CD14-positive monocyte (primary cell): ENCODE data around the gene NECAB3. TPM values are rescaled to one million over a fixed set of nuclear protein-coding genes. Genes with fewer than 3 reads are reported as not detected.

ENCODE experiments used
- DNase-seq, 3 donors: peaks; one replicate each; pipeline ENCODE4 v3.0.0-alpha.2; 2011 to 2022
- H2AFZ ChIP-seq: 2 replicates; pipeline ENCODE4 v1.6.0; 2012; ENCODE audit warnings: mild to moderate bottlenecking, low read depth, low read length, inconsistent platforms; ENCODE audit not compliant: insufficient read depth, poor library complexity, severe bottlenecking
- H3K27ac ChIP-seq, 2 donors: 1 replicate in 1 of 2; 2 replicates in 1 of 2; pipeline ENCODE4 v1.5.1; 2012 to 2013; ENCODE audit warnings: low read length in 2 of 2, control low read depth in 1 of 2, inconsistent platforms in 1 of 2, low read depth in 1 of 2, mild to moderate bottlenecking in 1 of 2
- H3K27me3 ChIP-seq, 2 donors: one replicate each; pipeline versions ENCODE4 v1.6.0 to v1.6.1; 2011 to 2013; ENCODE audit warnings: low read length in 2 of 2; ENCODE audit not compliant: control insufficient read depth in 2 of 2, insufficient read depth in 2 of 2
- H3K36me3 ChIP-seq, 2 donors: replicated peaks in 1 of 2; 1 replicate in 1 of 2; 2 replicates in 1 of 2; pipeline versions ENCODE4 v1.5.1 to v1.6.1; 2012 to 2013; ENCODE audit warnings: low read length in 2 of 2, control low read depth in 1 of 2, inconsistent platforms in 1 of 2, mild to moderate bottlenecking in 1 of 2; ENCODE audit not compliant: insufficient read depth in 2 of 2, control insufficient read depth in 1 of 2
- H3K4me1 ChIP-seq, 2 donors: 1 replicate in 1 of 2; 2 replicates in 1 of 2; pipeline versions ENCODE4 v1.5.1 to v1.6.1; 2012 to 2013; ENCODE audit warnings: low read length in 2 of 2, control low read depth in 1 of 2, inconsistent platforms in 1 of 2, mild to moderate bottlenecking in 1 of 2, moderate library complexity in 1 of 2; ENCODE audit not compliant: insufficient read depth in 2 of 2, control insufficient read depth in 1 of 2
- H3K4me2 ChIP-seq: replicated peaks from 2 replicates; pipeline ENCODE3; 2012; ENCODE audit warnings: low read length, moderate library complexity, mild to moderate bottlenecking; ENCODE audit not compliant: poor library complexity, severe bottlenecking; ENCODE audit errors: extremely low read depth
- H3K4me3 ChIP-seq, 3 experiments: fragments of 200-600 bp in 1 of 3; sonication (generic) in 1 of 3; replicated peaks in 1 of 3; 1 replicate in 2 of 3; 2 replicates in 1 of 3; pipeline ENCODE4 v1.5.1; 2011 to 2013; ENCODE audit warnings: low read length in 3 of 3, mild to moderate bottlenecking in 3 of 3, control low read depth in 2 of 3, low read depth in 2 of 3, inconsistent platforms in 1 of 3, moderate library complexity in 1 of 3
- H3K79me2 ChIP-seq: 2 replicates; pipeline ENCODE4 v1.6.0; 2012; ENCODE audit warnings: mild to moderate bottlenecking, control low read depth, inconsistent platforms, low read length, moderate library complexity; ENCODE audit not compliant: insufficient read depth
- H3K9ac ChIP-seq: 2 replicates; pipeline ENCODE4 v1.6.0; 2017; ENCODE audit warnings: low read length, mild to moderate bottlenecking; ENCODE audit not compliant: insufficient read depth, poor library complexity, severe bottlenecking
- H3K9me3 ChIP-seq, 2 donors: replicated peaks in 1 of 2; 1 replicate in 1 of 2; 2 replicates in 1 of 2; pipeline versions ENCODE4 v1.5.1 to v1.6.1; 2012 to 2013; ENCODE audit warnings: low read length in 2 of 2, control low read depth in 1 of 2; ENCODE audit not compliant: control insufficient read depth in 1 of 2, insufficient read depth in 1 of 2
- H4K20me1 ChIP-seq: 2 replicates; pipeline ENCODE4 v1.6.0; 2012; ENCODE audit warnings: mild to moderate bottlenecking, low read length, control low read depth, moderate library complexity; ENCODE audit not compliant: insufficient read depth
- H3K27ac Mint-ChIP-seq, 7 donors: one replicate each; pipeline ENCODE4 v1.8.0; 2020; ENCODE audit warnings: mild to moderate bottlenecking in 7 of 7, mixed read lengths in 7 of 7, moderate library complexity in 6 of 7, inconsistent platforms in 2 of 7
- H3K27me3 Mint-ChIP-seq, 3 donors: one replicate each; pipeline ENCODE4 v1.8.0; 2021 to 2022; ENCODE audit warnings: low read depth in 3 of 3, mild to moderate bottlenecking in 3 of 3, mixed read lengths in 3 of 3, moderate library complexity in 3 of 3, inconsistent platforms in 1 of 3
- H3K36me3 Mint-ChIP-seq, 2 donors: one replicate each; pipeline ENCODE4 v1.8.0; 2020; ENCODE audit warnings: mixed read lengths in 2 of 2, inconsistent platforms in 1 of 2, mild to moderate bottlenecking in 1 of 2
- H3K4me1 Mint-ChIP-seq: one replicate; pipeline ENCODE4 v1.8.0; 2020; ENCODE audit warnings: mild to moderate bottlenecking, mixed read lengths
- H3K4me3 Mint-ChIP-seq, 2 donors: one replicate each; pipeline ENCODE4 v1.8.0; 2020; ENCODE audit warnings: mild to moderate bottlenecking in 2 of 2, mixed read lengths in 2 of 2, moderate library complexity in 1 of 2
- H3K9me3 Mint-ChIP-seq, 7 donors: one replicate each; pipeline ENCODE4 v1.8.0; 2020 to 2022; ENCODE audit warnings: mixed read lengths in 7 of 7, mild to moderate bottlenecking in 6 of 7, moderate library complexity in 6 of 7, inconsistent platforms in 2 of 7
- CTCF ChIP-seq: fragments of 200-600 bp; IDR thresholded peaks from one replicate; pipeline ENCODE4 v1.8.0; 2022; ENCODE audit warnings: antibody characterized with exemption, mild to moderate bottlenecking
- WGBS: methylation state at CpG from one replicate; pipeline ENCODE4 v1.1.5; 2013; ENCODE audit warnings: missing lambda C conversion rate; ENCODE audit not compliant: insufficient coverage; 5-methylcytosine and 5-hydroxymethylcytosine counted together
- intact Hi-C, 2 donors: fragments of 100-400 bp; cut with micrococcal nuclease; formaldehyde crosslinking; loops; one replicate each; pipeline versions ENCODE4 v1.15.0 to v1.15.1; 2023
- polyA plus RNA-seq, 3 donors: library from polyadenylated mRNA; depleted of rRNA in 1 of 3; unstranded in 2 of 3; stranded (reverse) in 1 of 3; fragments of 300-500 nt in 2 of 3; fragments of >200 nt in 1 of 3; fragmentation: Illumina TruSeq in 2 of 3; gene quantifications; 1 replicate in 2 of 3; 2 replicates in 1 of 3; pipeline ENCODE4 v1.2.3, GENCODE V29; 2012 to 2021

NECAB3 gene
- polyA plus RNA-seq, 3 donors: 1.3 to 12.8 (median 1.8) TPM

- H3K4me1 Mint-ChIP-seq: no peaks in the 10 kb centered on the region
Observed at GRCh38 chr20:33630507-33630906, 43.7 kb downstream of the NECAB3 start.

GRCh38 chr20:33629979-33630378 lies 44.2 kb downstream of the NECAB3 start:
- Histone ChIP-seq H3K4me1 (no peaks in the 10 kb centered on the region), H3K4me3 (no peak overlapping the region), H3K9ac (no peak overlapping the region), H4K20me1 (no peaks in the 10 kb centered on the region), H3K4me2 (no peak overlapping the region), H2AFZ (no peak overlapping the region), H3K27me3 (no peaks in the 10 kb centered on the region), H3K27ac (no peak overlapping the region), H3K9me3 (no peaks in the 10 kb centered on the region), H3K79me2 (no peaks in the 10 kb centered on the region), H3K36me3 (peaks cover 49 to 75% of the 10 kb centered on the region in 2 donors)
- Mint-ChIP-seq H3K4me3 (no peak overlapping the region), H3K4me1 (no peaks in the 10 kb centered on the region), H3K27ac (no peak overlapping the region), H3K36me3 (peaks cover 56 to 72% of the 10 kb centered on the region in 2 donors), H3K27me3 (no peaks in the 10 kb centered on the region), H3K9me3 (no peaks in the 10 kb centered on the region)
- 100% methylated on average over 1 of the region's 5 CpGs for WGBS
- DNase-seq: no peak
- TF ChIP-seq CTCF: no peak
- intact Hi-C loops: no loop called here

More at GRCh38 chr20:33630507-33630906, 43.7 kb downstream of the NECAB3 start:
- Histone ChIP-seq H4K20me1 (no peaks in the 10 kb centered on the region), H3K36me3 (peaks cover 45 to 74% of the 10 kb centered on the region in 2 donors), H3K4me2 (no peak overlapping the region), H3K27ac (no peak overlapping the region), H3K9me3 (no peaks in the 10 kb centered on the region), H3K27me3 (no peaks in the 10 kb centered on the region), H3K4me3 (no peak overlapping the region), H3K79me2 (no peaks in the 10 kb centered on the region), H3K4me1 (no peaks in the 10 kb centered on the region), H3K9ac (no peak overlapping the region), H2AFZ (no peak overlapping the region)
- no peaks in the 10 kb centered on the region for H3K27me3 Mint-ChIP-seq
- peaks cover 51 to 71% of the 10 kb centered on the region in 2 donors for H3K36me3 Mint-ChIP-seq
- no peak for DNase-seq
- no peaks in the 10 kb centered on the region for H3K9me3 Mint-ChIP-seq
- intact Hi-C loops: no loop called here
- no peak overlapping the region for H3K27ac Mint-ChIP-seq
- 100% methylated on average over 1 of the region's 4 CpGs for WGBS
- TF ChIP-seq CTCF: no peak
- H3K4me3 Mint-ChIP-seq: no peak overlapping the region
